CD14-positive monocyte (primary cell): ENCODE data around the gene ELOVL6. TPM values are rescaled to one million over a fixed set of nuclear protein-coding genes. Genes with fewer than 3 reads are reported as not detected.

Experiments used
- DNase-seq, 3 donors: peaks; one replicate each; pipeline ENCODE4 v3.0.0-alpha.2; 2011 to 2022
- H2AFZ ChIP-seq: 2 replicates; pipeline ENCODE4 v1.6.0; 2012; ENCODE audit warnings: mild to moderate bottlenecking, low read depth, low read length, inconsistent platforms; ENCODE audit not compliant: insufficient read depth, poor library complexity, severe bottlenecking
- H3K27ac ChIP-seq, 2 donors: 1 replicate in 1 of 2; 2 replicates in 1 of 2; pipeline ENCODE4 v1.5.1; 2012 to 2013; ENCODE audit warnings: low read length in 2 of 2, control low read depth in 1 of 2, inconsistent platforms in 1 of 2, low read depth in 1 of 2, mild to moderate bottlenecking in 1 of 2
- H3K27me3 ChIP-seq, 2 donors: one replicate each; pipeline versions ENCODE4 v1.6.0 to v1.6.1; 2011 to 2013; ENCODE audit warnings: low read length in 2 of 2; ENCODE audit not compliant: control insufficient read depth in 2 of 2, insufficient read depth in 2 of 2
- H3K36me3 ChIP-seq, 2 donors: replicated peaks in 1 of 2; 1 replicate in 1 of 2; 2 replicates in 1 of 2; pipeline versions ENCODE4 v1.5.1 to v1.6.1; 2012 to 2013; ENCODE audit warnings: low read length in 2 of 2, control low read depth in 1 of 2, inconsistent platforms in 1 of 2, mild to moderate bottlenecking in 1 of 2; ENCODE audit not compliant: insufficient read depth in 2 of 2, control insufficient read depth in 1 of 2
- H3K4me1 ChIP-seq, 2 donors: 1 replicate in 1 of 2; 2 replicates in 1 of 2; pipeline versions ENCODE4 v1.5.1 to v1.6.1; 2012 to 2013; ENCODE audit warnings: low read length in 2 of 2, control low read depth in 1 of 2, inconsistent platforms in 1 of 2, mild to moderate bottlenecking in 1 of 2, moderate library complexity in 1 of 2; ENCODE audit not compliant: insufficient read depth in 2 of 2, control insufficient read depth in 1 of 2
- H3K4me2 ChIP-seq: replicated peaks from 2 replicates; pipeline ENCODE3; 2012; ENCODE audit warnings: low read length, moderate library complexity, mild to moderate bottlenecking; ENCODE audit not compliant: poor library complexity, severe bottlenecking; ENCODE audit errors: extremely low read depth
- H3K4me3 ChIP-seq, 3 experiments: fragments of 200-600 bp in 1 of 3; sonication (generic) in 1 of 3; replicated peaks in 1 of 3; 1 replicate in 2 of 3; 2 replicates in 1 of 3; pipeline ENCODE4 v1.5.1; 2011 to 2013; ENCODE audit warnings: low read length in 3 of 3, mild to moderate bottlenecking in 3 of 3, control low read depth in 2 of 3, low read depth in 2 of 3, inconsistent platforms in 1 of 3, moderate library complexity in 1 of 3
- H3K79me2 ChIP-seq: 2 replicates; pipeline ENCODE4 v1.6.0; 2012; ENCODE audit warnings: mild to moderate bottlenecking, control low read depth, inconsistent platforms, low read length, moderate library complexity; ENCODE audit not compliant: insufficient read depth
- H3K9ac ChIP-seq: 2 replicates; pipeline ENCODE4 v1.6.0; 2017; ENCODE audit warnings: low read length, mild to moderate bottlenecking; ENCODE audit not compliant: insufficient read depth, poor library complexity, severe bottlenecking
- H3K9me3 ChIP-seq, 2 donors: replicated peaks in 1 of 2; 1 replicate in 1 of 2; 2 replicates in 1 of 2; pipeline versions ENCODE4 v1.5.1 to v1.6.1; 2012 to 2013; ENCODE audit warnings: low read length in 2 of 2, control low read depth in 1 of 2; ENCODE audit not compliant: control insufficient read depth in 1 of 2, insufficient read depth in 1 of 2
- H4K20me1 ChIP-seq: 2 replicates; pipeline ENCODE4 v1.6.0; 2012; ENCODE audit warnings: mild to moderate bottlenecking, low read length, control low read depth, moderate library complexity; ENCODE audit not compliant: insufficient read depth
- H3K27ac Mint-ChIP-seq, 7 donors: one replicate each; pipeline ENCODE4 v1.8.0; 2020; ENCODE audit warnings: mild to moderate bottlenecking in 7 of 7, mixed read lengths in 7 of 7, moderate library complexity in 6 of 7, inconsistent platforms in 2 of 7
- H3K27me3 Mint-ChIP-seq, 3 donors: one replicate each; pipeline ENCODE4 v1.8.0; 2021 to 2022; ENCODE audit warnings: low read depth in 3 of 3, mild to moderate bottlenecking in 3 of 3, mixed read lengths in 3 of 3, moderate library complexity in 3 of 3, inconsistent platforms in 1 of 3
- H3K36me3 Mint-ChIP-seq, 2 donors: one replicate each; pipeline ENCODE4 v1.8.0; 2020; ENCODE audit warnings: mixed read lengths in 2 of 2, inconsistent platforms in 1 of 2, mild to moderate bottlenecking in 1 of 2
- H3K4me1 Mint-ChIP-seq: one replicate; pipeline ENCODE4 v1.8.0; 2020; ENCODE audit warnings: mild to moderate bottlenecking, mixed read lengths
- H3K4me3 Mint-ChIP-seq, 2 donors: one replicate each; pipeline ENCODE4 v1.8.0; 2020; ENCODE audit warnings: mild to moderate bottlenecking in 2 of 2, mixed read lengths in 2 of 2, moderate library complexity in 1 of 2
- H3K9me3 Mint-ChIP-seq, 7 donors: one replicate each; pipeline ENCODE4 v1.8.0; 2020 to 2022; ENCODE audit warnings: mixed read lengths in 7 of 7, mild to moderate bottlenecking in 6 of 7, moderate library complexity in 6 of 7, inconsistent platforms in 2 of 7
- CTCF ChIP-seq: fragments of 200-600 bp; IDR thresholded peaks from one replicate; pipeline ENCODE4 v1.8.0; 2022; ENCODE audit warnings: antibody characterized with exemption, mild to moderate bottlenecking
- WGBS: methylation state at CpG from one replicate; pipeline ENCODE4 v1.1.5; 2013; ENCODE audit warnings: missing lambda C conversion rate; ENCODE audit not compliant: insufficient coverage; 5-methylcytosine and 5-hydroxymethylcytosine counted together
- intact Hi-C, 2 donors: fragments of 100-400 bp; cut with micrococcal nuclease; formaldehyde crosslinking; loops; one replicate each; pipeline versions ENCODE4 v1.15.0 to v1.15.1; 2023
- polyA plus RNA-seq, 3 donors: library from polyadenylated mRNA; depleted of rRNA in 1 of 3; unstranded in 2 of 3; stranded (reverse) in 1 of 3; fragments of 300-500 nt in 2 of 3; fragments of >200 nt in 1 of 3; fragmentation: Illumina TruSeq in 2 of 3; gene quantifications; 1 replicate in 2 of 3; 2 replicates in 1 of 3; pipeline ENCODE4 v1.2.3, GENCODE V29; 2012 to 2021

Gene ELOVL6
- polyA plus RNA-seq, 3 donors = 0.11 to 0.19 TPM; not detected in 1

GRCh38 chr4:110181890-110182289 lies 16.5 kb downstream of the ELOVL6 start:
- H3K9ac ChIP-seq = no peak overlapping the region
- no peak for DNase-seq
- no peaks in the 10 kb centered on the region for H3K27me3 ChIP-seq
- H3K36me3 ChIP-seq = no peaks in the 10 kb centered on the region
- Mint-ChIP-seq H3K4me1 (peaks cover 4% of the 10 kb centered on the region), H3K27ac (no peak overlapping the region), H3K4me3 (no peak overlapping the region), H3K9me3 (peaks cover 0 to 4% (median 0%) of the 10 kb centered on the region in 7 donors), H3K36me3 (no peaks in the 10 kb centered on the region), H3K27me3 (peaks cover 0 to 3% (median 2%) of the 10 kb centered on the region in 3 donors)
- H4K20me1 ChIP-seq = no peaks in the 10 kb centered on the region
- H2AFZ ChIP-seq = no peak overlapping the region
- H3K79me2 ChIP-seq = no peaks in the 10 kb centered on the region
- 100% methylated on average over 1 of the region's 3 CpGs for WGBS
- H3K4me3 ChIP-seq = no peak overlapping the region
- H3K4me2 ChIP-seq = no peak overlapping the region
- TF ChIP-seq CTCF = no peak
- H3K9me3 ChIP-seq = no peaks in the 10 kb centered on the region
- no peak overlapping the region for H3K27ac ChIP-seq
- intact Hi-C loops = no loop called here
- H3K4me1 ChIP-seq = no peaks in the 10 kb centered on the region

DNA sequence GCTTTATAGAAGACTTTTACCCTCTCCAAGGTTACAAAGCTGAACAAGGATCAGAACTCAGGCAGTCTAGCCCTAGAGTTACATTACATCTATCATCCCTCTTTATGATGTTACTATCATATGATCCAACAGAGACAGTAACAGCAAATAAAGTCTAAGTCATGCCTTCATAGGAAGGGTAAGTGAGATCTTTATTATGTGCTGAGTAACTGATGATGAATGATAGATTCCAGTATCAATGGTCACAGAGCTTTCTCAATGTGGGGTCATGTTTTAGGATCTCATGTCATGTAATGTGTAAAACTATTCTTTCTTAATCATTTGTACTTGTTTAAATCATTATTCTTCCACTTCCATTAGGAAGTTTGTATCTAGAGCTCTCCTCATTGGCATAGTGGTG lies 22.8 kb downstream of the ELOVL6 start:
- H3K9me3 Mint-ChIP-seq = peaks cover 0 to 4% (median 0%) of the 10 kb centered on the region in 7 donors
- H3K4me3 ChIP-seq = no peak overlapping the region
- DNase-seq = no peak
- H3K4me3 Mint-ChIP-seq = no peak overlapping the region
- no peak overlapping the region for H3K27ac Mint-ChIP-seq
- H3K4me1 ChIP-seq = no peaks in the 10 kb centered on the region
- TF ChIP-seq CTCF = no peak
- H3K36me3 ChIP-seq = no peaks in the 10 kb centered on the region
- no peaks in the 10 kb centered on the region for H3K27me3 Mint-ChIP-seq
- H3K27ac ChIP-seq = no peak overlapping the region
- intact Hi-C loops = no loop called here
- H3K27me3 ChIP-seq = no peaks in the 10 kb centered on the region
- no peaks in the 10 kb centered on the region for H4K20me1 ChIP-seq
- H3K4me2 ChIP-seq = no peak overlapping the region
- H3K9me3 ChIP-seq = no peaks in the 10 kb centered on the region
- H2AFZ ChIP-seq = no peak overlapping the region
- no peaks in the 10 kb centered on the region for H3K4me1 Mint-ChIP-seq
- H3K79me2 ChIP-seq = no peaks in the 10 kb centered on the region
- H3K36me3 Mint-ChIP-seq = no peaks in the 10 kb centered on the region
- H3K9ac ChIP-seq = no peak overlapping the region
